ENCODE data around the gene FTO.

- TF ChIP-seq, protein P1, sequence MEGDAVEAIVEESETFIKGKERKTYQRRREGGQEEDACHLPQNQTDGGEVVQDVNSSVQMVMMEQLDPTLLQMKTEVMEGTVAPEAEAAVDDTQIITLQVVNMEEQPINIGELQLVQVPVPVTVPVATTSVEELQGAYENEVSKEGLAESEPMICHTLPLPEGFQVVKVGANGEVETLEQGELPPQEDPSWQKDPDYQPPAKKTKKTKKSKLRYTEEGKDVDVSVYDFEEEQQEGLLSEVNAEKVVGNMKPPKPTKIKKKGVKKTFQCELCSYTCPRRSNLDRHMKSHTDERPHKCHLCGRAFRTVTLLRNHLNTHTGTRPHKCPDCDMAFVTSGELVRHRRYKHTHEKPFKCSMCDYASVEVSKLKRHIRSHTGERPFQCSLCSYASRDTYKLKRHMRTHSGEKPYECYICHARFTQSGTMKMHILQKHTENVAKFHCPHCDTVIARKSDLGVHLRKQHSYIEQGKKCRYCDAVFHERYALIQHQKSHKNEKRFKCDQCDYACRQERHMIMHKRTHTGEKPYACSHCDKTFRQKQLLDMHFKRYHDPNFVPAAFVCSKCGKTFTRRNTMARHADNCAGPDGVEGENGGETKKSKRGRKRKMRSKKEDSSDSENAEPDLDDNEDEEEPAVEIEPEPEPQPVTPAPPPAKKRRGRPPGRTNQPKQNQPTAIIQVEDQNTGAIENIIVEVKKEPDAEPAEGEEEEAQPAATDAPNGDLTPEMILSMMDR (IDR thresholded peaks at IDR 0.05), result no peak
- TF ChIP-seq POLR2A (IDR thresholded peaks at IDR 0.05), result no peak
Observed at GRCh38 chr16:53912155-53912554, 208.2 kb downstream of the FTO start.

All from esophagus squamous epithelium (tissue), 4 donors.